Adrenal gland (tissue), 5 donors: ENCODE data around the gene RYR3.

Experiments
- CTCF ChIP-seq, 6 experiments: fragments of 450-650 bp in 4 of 6; fragments of 200-600 bp in 2 of 6; sonication (generic) in 1 of 6; IDR thresholded peaks; 1 replicate in 5 of 6; 2 replicates in 1 of 6; pipeline versions ENCODE4 v1.5.1 to v1.8.0; 2016 to 2021; ENCODE audit warnings: antibody characterized with exemption in 6 of 6, mild to moderate bottlenecking in 2 of 6, moderate library complexity in 1 of 6
- POLR2A ChIP-seq, 2 donors: fragments of 450-650 bp; IDR thresholded peaks; one replicate each; pipeline ENCODE4 v1.6.1; 2017; ENCODE audit warnings: antibody characterized with exemption in 2 of 2, mild to moderate bottlenecking in 2 of 2, moderate library complexity in 1 of 2
- donor health status: DM: no; HTN: no; CAD: no.

- TF ChIP-seq POLR2A (IDR thresholded peaks at IDR 0.05) (no peak), CTCF (IDR thresholded peaks at IDR 0.05) (no peak)
These were observed 276.3 kb downstream of the RYR3 start for GRCh38 chr15:33586786-33587697.
